T47D (cell line): ENCODE data around the gene EMC10.
A peak's percentile ranks its signal among the peaks of the same experiment; 100 is the strongest.

Experiments used
- DNase-seq, 2 experiments: peaks; one replicate each; pipeline versions ENCODE4 v3.0.0 to v3.0.0-alpha.2; 2011 to 2012; ENCODE audit warnings: low read depth in 1 of 2, low spot score in 1 of 2
- JUND ChIP-seq: IDR thresholded peaks from 2 replicates; pipeline ENCODE4 v1.6.1; 2012; ENCODE audit warnings: low read depth
- in situ Hi-C: cut with HindIII; loops from 2 replicates; pipeline ENCODE4 v1.10.0; 2016; ENCODE audit warnings: low sequenced_read_pairs, low pct_unique_long_range_greater_than_20kb

The EMC10 gene

DNA sequence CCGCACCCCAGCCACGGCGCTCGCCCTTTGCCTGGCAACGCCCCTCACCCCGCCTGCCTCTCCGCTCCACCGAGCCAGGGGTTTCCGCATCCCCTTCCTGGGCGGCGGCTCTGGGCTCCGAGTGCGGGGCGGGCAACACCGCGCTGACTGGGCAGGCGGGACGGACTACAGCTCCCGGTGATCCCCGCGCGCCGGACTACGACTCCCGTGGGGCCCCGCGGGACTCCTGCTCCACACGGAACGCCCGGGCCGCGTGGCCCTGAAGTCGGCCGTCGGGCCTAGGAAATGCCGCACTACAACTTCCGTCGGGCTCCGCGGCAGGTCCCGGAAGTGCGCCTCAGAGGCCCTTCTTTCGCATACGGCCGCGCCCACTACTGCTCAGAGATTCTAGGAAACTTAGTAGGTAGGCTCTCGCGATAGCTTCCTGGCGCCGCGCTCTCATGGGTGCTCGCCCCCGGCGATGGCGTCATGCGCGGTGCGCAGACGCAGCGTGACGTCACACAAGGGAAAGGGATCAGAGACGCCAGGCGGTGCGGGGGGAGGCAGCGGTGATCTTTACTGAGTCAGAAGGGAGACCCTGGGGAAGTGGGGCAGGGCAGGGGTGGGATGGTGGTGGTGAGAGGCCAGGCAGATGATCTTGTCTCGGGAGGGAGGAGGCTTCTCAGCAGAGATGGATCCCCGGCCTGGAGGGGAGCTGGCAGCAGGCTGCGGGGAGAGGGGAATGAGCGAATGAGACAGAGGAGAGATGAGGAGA lies 34.9 kb downstream of the EMC10 start, which contains the start of gene JOSD2:
JOSD2 (minus strand) TSS at position 123 of the 754 bp plus-strand sequence. CDS start 760 bp downstream, outside the sequence.
- peak; percentile 95 to 98 for DNase-seq
- no peak for TF ChIP-seq JUND
- in situ Hi-C loops: no loop called here

DNA sequence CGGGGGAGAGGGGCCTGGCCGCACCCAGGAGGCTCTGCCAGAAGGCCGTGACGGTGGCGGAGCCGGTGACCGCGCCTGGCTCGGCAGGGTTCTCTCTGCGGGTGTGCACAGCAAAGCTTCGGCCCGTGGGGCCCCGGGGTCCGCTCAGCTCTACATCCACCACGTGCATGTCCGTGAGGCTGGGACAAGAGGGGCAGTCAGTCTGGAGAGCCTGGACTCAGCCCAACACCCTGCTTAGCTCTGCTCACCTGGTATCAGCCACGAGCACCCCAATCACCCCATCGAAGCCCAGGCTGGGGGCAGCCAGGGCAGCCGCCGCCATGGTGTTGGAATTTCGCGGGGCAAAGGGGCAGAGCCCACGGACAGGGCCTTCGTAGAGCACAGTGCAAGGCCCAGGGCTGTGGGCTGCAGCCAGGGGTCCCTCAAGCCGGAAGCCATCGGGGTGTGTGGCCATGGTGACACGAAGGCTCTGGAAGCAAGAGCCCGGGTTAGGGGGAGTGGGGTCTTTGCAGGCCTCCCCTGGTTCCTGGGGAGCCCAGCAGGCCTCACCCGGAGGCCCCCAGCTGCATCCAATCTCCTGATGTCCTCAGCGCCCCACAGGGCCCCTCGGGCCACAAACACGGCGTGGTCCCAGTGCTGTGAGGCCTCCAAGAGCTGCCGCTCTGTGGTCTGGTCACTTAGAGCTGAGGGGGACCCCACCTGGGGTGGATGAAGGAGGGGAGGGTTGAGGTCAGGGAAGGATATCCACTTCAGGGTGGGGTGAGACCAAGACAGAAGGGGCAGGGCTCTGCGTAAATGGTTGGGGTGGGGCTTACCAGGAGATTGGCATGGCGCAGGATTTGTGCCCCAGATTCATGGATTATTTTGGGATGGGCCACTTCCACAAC lies 36.0 kb downstream of the EMC10 start:
- in situ Hi-C loops: no loop called here
- no peak for TF ChIP-seq JUND
- no peak for DNase-seq

DNA sequence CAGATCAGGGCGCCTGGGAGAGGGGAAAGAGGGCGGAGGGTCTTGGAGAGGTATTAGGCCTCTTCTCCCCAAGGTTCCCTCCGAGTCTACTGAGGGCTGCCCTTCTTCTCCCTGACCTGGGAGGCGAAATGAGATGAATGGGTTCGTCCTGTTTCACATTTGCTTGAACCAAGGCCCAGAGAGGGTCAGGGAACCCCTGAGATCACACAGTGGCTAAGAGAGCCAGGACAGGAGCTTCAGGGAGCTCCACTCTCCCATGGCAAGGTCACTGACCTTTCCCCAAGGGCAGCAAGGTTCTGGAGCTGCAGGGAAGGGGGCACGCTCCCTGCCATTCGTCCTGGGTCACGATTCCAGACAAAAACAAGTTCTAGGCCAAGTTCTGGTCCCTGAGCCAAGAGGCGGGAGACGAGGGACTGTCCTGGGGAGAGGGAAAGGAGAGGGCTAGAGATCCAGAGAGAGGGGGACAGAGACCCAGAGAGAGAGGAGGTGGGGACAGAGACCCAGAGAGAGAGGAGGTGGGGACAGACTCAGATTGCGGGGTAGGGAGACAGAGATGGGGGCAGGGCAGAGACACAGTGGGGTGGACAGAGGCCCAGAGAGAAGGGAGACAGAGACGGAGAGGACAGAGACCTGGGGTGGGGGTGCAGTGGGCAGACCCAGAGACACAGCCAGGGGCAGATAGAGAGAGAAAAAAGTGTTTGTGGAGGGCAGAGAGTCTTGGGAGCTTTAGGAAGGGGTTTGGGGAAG lies 36.9 kb downstream of the EMC10 start:
- in situ Hi-C loops: no loop called here
- no peak for DNase-seq
- no peak for TF ChIP-seq JUND

DNA sequence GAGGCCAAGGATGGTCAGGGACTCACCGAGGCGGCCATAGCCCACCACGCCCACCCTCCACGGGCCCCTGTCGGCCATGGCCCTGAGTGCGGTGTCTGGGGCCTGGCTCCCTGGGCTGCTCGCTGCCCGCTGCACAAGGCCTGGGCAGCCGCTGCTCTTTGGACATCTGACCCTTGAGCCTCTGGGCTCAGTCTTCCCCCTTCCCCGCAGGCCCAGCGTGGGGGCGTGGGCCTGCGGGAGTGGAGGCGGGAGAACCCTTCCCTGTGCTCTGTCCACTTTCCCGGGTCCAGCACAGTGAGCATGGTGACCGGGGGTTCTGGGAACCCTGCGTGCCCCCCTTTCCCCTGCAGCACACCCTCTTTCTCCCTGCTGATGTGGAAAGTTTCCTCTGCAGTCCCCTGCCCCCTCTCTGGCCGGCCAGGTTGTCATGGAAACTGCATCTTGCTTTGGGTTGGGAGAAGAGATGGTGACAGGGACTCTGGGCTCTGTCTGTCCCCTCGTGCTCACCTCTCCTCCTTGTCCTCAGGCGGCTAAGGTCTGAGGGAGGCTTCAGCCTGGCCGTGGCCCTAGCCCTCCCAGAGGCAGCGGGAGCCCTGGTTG lies 37.5 kb downstream of the EMC10 start, which contains the start of gene ASPDH:
ASPDH (minus strand) TSS at position 168 of the 600 bp plus-strand sequence; CDS start at position 78, 90 bp downstream.
- no peak for DNase-seq
- no peak for TF ChIP-seq JUND
- in situ Hi-C loops: no loop called here

DNA sequence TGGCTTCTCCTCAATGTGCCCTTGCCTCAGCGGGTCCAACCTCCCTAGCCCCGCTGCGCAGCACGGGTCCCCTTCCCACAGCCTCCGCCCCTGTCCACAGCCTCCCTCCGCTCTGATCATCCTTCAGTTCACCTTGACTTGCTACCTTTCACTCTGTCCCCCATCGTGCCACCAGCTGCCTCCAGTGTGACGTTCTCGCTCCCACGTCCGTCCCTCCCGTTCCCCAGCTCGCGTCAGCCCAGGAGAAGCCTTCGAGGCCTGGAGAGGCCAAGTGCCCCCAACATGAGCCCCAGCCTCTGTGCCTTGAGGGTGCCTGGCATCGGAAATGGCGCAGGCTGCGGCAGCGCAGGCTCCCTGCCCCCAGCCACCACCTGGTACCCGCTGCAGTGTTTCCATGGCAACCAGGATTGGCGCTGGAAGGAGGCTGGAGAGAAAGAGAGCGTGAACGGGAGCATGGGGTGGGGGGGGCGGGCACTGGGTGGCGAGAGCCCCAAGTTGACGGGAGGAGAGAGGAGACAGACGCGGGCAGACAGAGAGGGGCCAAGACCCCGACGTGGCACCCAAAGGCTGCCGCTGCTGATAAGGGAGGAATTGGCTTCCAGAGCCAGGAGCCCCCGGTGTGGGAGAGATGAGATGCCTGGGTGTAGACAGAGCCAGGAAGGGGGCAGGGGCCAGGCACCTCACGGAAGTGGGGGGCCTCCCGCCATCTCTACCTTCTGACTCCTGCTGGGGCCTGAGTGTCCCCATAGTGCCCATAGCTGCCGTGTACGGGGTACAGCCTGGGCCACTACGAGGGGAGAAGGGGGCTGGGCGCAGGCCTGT lies 38.2 kb downstream of the EMC10 start:
- DNase-seq: no peak
- no peak for TF ChIP-seq JUND
- in situ Hi-C loops: no loop called here

DNA sequence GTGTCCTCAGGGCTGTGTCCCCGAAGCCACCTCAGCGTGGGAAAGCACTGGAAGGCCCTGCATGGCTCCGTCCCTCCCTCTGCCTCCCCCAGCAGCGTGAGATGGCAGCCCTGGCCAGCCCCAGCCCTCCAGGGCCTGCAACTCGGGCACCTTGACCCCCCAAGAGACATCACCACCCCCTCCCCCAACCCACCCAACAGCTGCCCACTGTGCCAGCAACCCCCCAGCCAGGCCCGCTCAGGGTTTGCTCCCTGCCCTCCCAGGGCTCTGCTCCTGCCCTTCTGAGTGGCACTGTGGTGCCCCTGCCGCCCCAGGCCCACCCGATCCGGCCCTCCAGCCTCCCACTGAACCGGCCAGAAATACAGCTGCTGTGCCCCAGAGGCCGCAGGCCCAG lies 38.9 kb downstream of the EMC10 start:
- no peak for TF ChIP-seq JUND
- no peak for DNase-seq
- in situ Hi-C loops: no loop called here

DNA sequence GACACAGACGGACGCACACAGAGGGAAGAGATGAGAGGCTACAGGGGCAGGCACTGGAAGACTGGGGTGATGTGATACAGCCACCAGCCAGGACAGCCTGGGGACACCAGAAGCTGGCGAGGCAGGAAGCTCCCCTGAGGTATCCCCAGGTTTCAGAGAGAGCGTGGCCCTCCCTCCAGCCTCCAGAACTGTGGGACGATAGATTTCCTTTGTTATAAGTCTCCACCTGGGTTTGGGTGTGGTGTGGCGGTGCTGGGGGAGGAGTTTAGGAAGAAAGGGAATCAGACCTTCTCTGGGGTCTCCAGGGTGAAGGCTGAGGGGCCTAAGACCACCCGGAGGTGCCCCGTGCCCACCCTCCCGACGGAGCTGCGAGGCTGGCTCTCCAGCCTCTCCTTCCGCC lies 40.1 kb downstream of the EMC10 start:
- no peak for TF ChIP-seq JUND
- in situ Hi-C loops: no loop called here
- DNase-seq: no peak

DNA sequence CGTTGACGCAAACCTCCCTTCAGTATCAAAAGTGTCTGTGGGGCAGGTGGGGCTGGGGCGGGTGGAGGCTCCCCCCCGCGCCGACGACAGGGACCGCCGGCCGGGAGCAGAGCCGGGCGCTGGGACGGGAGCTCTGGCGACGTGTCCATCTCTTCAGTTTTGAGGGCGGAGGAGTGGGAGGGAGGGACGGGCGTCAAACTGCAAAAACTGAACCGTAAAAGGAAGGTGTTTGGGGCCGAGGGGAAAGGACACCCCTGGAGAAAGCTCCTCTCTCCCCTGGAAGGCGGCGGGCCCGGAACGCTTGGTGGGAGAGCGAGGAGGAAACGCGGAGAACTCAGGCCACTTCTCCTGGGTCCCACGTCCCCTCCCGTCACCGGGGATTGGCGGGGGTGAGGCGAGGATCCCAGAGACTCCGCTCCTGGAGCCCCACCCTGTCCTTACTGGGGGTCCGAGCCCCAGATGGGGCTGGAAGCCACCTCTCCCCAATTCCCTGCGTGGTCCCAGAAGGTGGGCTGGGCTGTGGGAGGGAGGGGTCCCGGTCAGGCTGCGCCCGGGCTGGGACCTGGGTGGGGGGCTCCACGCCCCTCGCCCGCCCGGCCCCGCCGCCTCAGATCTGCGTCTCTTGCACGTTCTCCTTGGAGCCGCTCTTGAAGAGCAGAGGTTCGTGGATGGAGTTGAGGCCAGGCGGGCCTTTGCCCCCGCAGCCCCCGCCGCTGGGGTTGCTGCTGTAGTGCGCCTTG lies 40.8 kb downstream of the EMC10 start:
- peak in 1 of 2 experiments; percentile 33 for DNase-seq
- in situ Hi-C loops: no loop called here
- no peak for TF ChIP-seq JUND

DNA sequence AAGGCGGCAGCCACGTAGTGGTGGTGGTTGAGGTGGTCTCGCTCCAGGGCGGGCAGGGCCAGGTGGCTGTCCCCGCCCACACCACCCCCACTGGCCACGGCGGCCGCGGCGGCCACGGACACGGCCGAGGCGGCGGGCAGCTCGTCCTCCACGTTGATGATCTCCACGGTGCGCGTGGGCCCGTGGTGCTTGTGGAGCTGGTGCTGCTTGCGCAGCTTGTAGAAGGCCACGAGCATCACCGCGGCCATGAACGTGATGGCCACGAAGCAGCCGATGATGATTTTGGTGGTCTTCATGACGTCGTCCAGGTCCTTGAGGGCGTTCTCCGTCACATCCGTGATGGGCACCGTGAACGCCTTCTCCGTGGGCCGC lies 41.4 kb downstream of the EMC10 start:
- in situ Hi-C loops: no loop called here
- no peak for DNase-seq
- no peak for TF ChIP-seq JUND

DNA sequence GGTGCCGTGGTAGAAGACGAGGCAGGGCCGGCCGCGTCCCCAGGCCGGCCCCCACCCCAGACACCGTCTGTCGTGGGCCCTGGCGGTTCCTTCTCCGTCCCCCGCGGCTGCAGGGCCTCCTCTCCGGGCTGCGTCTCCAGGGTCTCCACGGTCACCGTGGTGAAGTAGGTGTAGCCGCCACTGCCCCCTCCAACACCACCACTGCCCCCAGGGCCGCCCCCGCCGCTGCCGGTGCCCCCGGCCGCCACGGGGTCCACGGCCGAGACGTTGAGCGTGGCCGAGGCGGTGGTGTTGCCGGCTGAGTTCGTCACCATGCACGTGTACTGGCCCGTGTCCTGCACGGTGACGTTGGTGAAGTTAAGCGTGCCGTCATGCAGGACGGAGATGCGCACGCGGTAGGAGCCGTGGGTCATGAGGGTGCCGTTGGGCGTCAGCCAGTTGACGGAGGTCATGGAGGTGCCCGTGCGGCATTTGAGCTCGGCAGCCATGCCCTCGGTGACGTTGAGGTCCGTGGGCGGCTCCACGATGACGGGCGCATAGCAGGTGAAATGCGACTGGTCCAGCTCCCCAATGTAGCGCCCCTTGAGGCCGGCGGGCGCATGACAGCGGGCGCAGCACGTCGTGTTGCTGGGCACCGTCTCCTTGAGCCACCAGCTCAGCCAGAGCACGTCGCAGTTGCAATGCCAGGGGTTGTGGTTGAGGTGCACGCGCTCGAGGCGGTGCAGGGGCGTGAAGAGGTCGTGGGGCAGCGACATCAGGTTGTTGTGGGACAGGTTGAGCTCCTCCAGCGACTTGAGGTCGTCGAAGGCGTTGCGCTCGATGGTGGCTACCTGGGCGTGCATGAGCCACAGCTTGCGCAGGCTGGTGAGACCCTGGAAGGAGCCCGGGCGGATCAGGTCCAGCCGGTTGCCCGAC lies 42.0 kb downstream of the EMC10 start:
- no peak for DNase-seq
- TF ChIP-seq JUND: no peak
- in situ Hi-C loops: no loop called here
